Measurements from ENCODE around the gene TRAF3IP1.

The TRAF3IP1 gene

DNA sequence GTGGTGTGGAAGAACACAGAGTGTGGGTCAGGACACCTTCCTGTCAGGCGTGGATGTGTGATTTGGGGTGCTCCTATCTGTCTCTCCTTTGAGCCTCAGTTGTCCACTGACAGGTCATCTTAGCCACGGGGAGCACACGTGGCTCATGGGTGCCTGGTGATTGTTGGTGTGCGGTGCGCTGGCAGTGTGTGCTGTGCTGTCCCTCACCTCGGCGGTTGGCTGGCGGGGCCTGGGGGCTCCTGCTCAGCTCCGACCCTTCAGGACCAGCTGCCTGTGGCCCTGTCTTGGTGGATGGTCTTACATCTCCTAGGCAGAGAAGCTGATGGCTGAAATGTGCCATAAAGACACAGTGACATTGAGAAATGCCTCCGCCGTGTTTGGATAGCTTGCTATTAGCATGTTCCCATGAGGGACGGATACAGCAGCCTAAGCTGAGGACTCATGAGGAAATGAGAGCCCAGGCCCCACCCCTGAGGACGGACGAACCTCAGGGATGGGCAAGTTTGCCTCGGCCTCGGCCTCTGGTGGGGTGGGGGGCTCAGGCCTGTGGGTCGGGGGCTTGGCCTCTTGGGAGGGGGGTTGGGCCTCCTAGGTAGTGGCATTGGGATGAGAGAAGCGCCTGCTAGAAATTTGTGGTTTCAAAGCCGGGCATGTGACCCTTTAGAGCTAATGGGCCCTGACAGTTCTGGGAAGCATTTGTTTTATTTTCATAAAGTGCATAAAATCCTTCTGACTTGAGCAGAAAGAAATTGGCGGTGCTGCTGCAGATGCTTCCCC is 86.1 kb downstream of the TRAF3IP1 start:
- TF ChIP-seq CTCF (IDR thresholded peaks at IDR 0.05; ENCODE audit: low read depth, low read length, missing control alignments) = no peak
- H3K4me3 ChIP-seq (ENCODE audit: low read depth, low read length) = no peak overlapping the region
- DNase-seq (ENCODE audit: low read depth) = no peak
- in situ Hi-C loops (cut with HindIII; ENCODE audit: low sequenced_read_pairs) = no loop called here

GRCh38 chr2:238406998-238407285 is 86.6 kb downstream of the TRAF3IP1 start:
- H3K4me3 ChIP-seq (ENCODE audit: low read depth, low read length) = no peak overlapping the region
- no peak for DNase-seq (ENCODE audit: low read depth)
- no peak for TF ChIP-seq CTCF (IDR thresholded peaks at IDR 0.05; ENCODE audit: low read depth, low read length, missing control alignments)
- in situ Hi-C loops (cut with HindIII; ENCODE audit: low sequenced_read_pairs) = no loop called here

GRCh38 chr2:238407566-238407965 is 87.2 kb downstream of the TRAF3IP1 start:
- no peak for DNase-seq (ENCODE audit: low read depth)
- TF ChIP-seq CTCF (IDR thresholded peaks at IDR 0.05; ENCODE audit: low read depth, low read length, missing control alignments) = no peak
- in situ Hi-C loops (cut with HindIII; ENCODE audit: low sequenced_read_pairs) = no loop called here
- no peak overlapping the region for H3K4me3 ChIP-seq (ENCODE audit: low read depth, low read length)

- DNase-seq (ENCODE audit: low read depth) = no peak
- no peak overlapping the region for H3K4me3 ChIP-seq (ENCODE audit: low read depth, low read length)
- in situ Hi-C loops (cut with HindIII; ENCODE audit: low sequenced_read_pairs) = no loop called here
- TF ChIP-seq CTCF (IDR thresholded peaks at IDR 0.05; ENCODE audit: low read depth, low read length, missing control alignments) = no peak
These were observed 88.5 kb downstream of the TRAF3IP1 start for GRCh38 chr2:238408615-238409340.

- in situ Hi-C loops (cut with HindIII; ENCODE audit: low sequenced_read_pairs) = no loop called here
- TF ChIP-seq CTCF (IDR thresholded peaks at IDR 0.05; ENCODE audit: low read depth, low read length, missing control alignments) = no peak
- no peak overlapping the region for H3K4me3 ChIP-seq (ENCODE audit: low read depth, low read length)
- no peak for DNase-seq (ENCODE audit: low read depth)
These were observed 89.3 kb downstream of the TRAF3IP1 start for GRCh38 chr2:238409341-238410199.

DNA sequence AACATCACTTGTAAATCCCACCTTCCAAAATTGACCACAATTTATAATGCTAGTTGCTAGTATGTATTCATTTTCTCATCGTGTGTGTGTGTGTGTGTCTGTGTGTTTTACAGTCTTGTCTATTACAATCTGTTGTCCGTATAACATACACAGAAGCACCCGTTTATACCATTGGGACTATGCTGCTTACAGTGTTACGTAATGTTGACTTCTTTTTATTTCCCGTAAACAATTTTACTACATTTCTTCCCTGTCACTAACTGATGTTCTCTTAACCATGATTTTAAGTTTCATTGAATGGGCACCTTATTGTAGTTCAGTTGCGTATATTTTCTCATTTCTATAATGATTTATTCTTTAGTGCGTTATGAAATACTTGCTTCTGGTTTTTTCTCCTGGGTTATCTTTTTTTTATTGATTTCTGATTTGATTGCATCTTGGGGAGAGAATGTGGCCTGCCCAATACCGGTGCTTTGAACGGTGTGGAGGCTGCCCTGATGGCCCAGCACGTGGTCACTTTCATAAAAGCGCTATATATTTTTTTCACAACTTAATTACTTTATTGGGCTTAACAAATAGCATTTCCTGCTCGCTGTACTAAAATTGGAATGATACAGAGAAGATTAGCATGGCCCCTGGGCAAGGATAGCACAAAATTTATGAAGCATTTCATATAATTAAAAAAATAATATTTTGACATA is 91.9 kb downstream of the TRAF3IP1 start:
- no peak overlapping the region for H3K4me3 ChIP-seq (ENCODE audit: low read depth, low read length)
- in situ Hi-C loops (cut with HindIII; ENCODE audit: low sequenced_read_pairs) = no loop called here
- DNase-seq (ENCODE audit: low read depth) = no peak
- TF ChIP-seq CTCF (IDR thresholded peaks at IDR 0.05; ENCODE audit: low read depth, low read length, missing control alignments) = no peak

Measured in astrocyte of the cerebellum (primary cell).